T-cell (primary cell): ENCODE measurements around the gene ZFAND3. TPM values are rescaled to one million over a fixed set of nuclear protein-coding genes. Genes with fewer than 3 reads are reported as not detected.

ENCODE experiments used
- ATAC-seq, 4 experiments: fragments of 200-7000 bp in 3 of 4; fragments of 150-1000 bp in 1 of 4; cut with Tn5 transposase; replicated peaks in 1 of 4; 1 replicate in 3 of 4; 2 replicates in 1 of 4; pipeline ENCODE4 v1.10.0; 2021; ENCODE audit warnings: moderate library complexity in 3 of 4, mild to moderate bottlenecking in 2 of 4, moderate number of reproducible peaks in 1 of 4
- CTCF ChIA-PET, 2 donors: fragments of 300-600 bp; sonication (Branson Sonifier 250); formaldehyde crosslinking; loops; one replicate each; lab custom pipeline; 2022; ENCODE audit warnings: antibody characterized with exemption in 2 of 2; lab: Charles Lee
- POLR2A ChIA-PET, 2 donors: fragments of 300-600 bp; sonication (Branson Sonifier 250); formaldehyde crosslinking; loops; one replicate each; lab custom pipeline; 2022; ENCODE audit warnings: antibody characterized with exemption in 2 of 2; lab: Charles Lee
- DNase-seq, 35 experiments: peaks; one replicate each; pipeline versions ENCODE4 v3.0.0 to v3.0.0-alpha.2; 2013 to 2023
- H3K27ac ChIP-seq: one replicate; pipeline ENCODE4 v1.5.1; 2013; ENCODE audit warnings: low read length
- H3K27me3 ChIP-seq, 2 experiments: replicated peaks in 1 of 2; 1 replicate in 1 of 2; 2 replicates in 1 of 2; pipeline versions ENCODE4 v1.6.1 to v1.7.0; 2013; ENCODE audit warnings: low read length in 1 of 2, mixed read lengths in 1 of 2; ENCODE audit not compliant: control insufficient read depth in 2 of 2, insufficient read depth in 2 of 2; ENCODE audit errors: extremely low read depth in 1 of 2
- H3K36me3 ChIP-seq, 2 donors: 1 replicate in 1 of 2; 2 replicates in 1 of 2; pipeline versions ENCODE4 v1.6.1 to v1.7.0; 2013; ENCODE audit warnings: low read length in 1 of 2; ENCODE audit not compliant: control insufficient read depth in 2 of 2, insufficient read depth in 1 of 2; ENCODE audit errors: extremely low read depth in 1 of 2
- H3K4me1 ChIP-seq, 2 experiments: 1 replicate in 1 of 2; 2 replicates in 1 of 2; pipeline versions ENCODE4 v1.6.1 to v1.7.0; 2013; ENCODE audit warnings: low read length in 2 of 2, mixed read lengths in 1 of 2; ENCODE audit not compliant: insufficient read depth in 2 of 2, control insufficient read depth in 1 of 2; ENCODE audit errors: extremely low read depth in 1 of 2
- H3K4me3 ChIP-seq, 2 donors: 1 replicate in 1 of 2; 2 replicates in 1 of 2; pipeline versions ENCODE4 v1.5.1 to v1.7.0; 2013; ENCODE audit warnings: mild to moderate bottlenecking in 2 of 2, low read length in 1 of 2, moderate library complexity in 1 of 2; ENCODE audit not compliant: control insufficient read depth in 1 of 2; ENCODE audit errors: extremely low read depth in 1 of 2
- H3K9me3 ChIP-seq: 2 replicates; pipeline ENCODE4 v1.7.0; 2013
- H3K27ac Mint-ChIP-seq, 2 donors: one replicate each; pipeline ENCODE4 v1.8.0; 2020 to 2021; ENCODE audit warnings: mild to moderate bottlenecking in 2 of 2, mixed read lengths in 2 of 2
- H3K27me3 Mint-ChIP-seq, 2 donors: one replicate each; pipeline ENCODE4 v1.8.0; 2021 to 2022; ENCODE audit warnings: mixed read lengths in 2 of 2
- H3K36me3 Mint-ChIP-seq: one replicate; pipeline ENCODE4 v1.8.0; 2021; ENCODE audit warnings: mixed read lengths
- H3K4me1 Mint-ChIP-seq, 3 donors: one replicate each; pipeline ENCODE4 v1.8.0; 2020 to 2022; ENCODE audit warnings: mixed read lengths in 3 of 3, mild to moderate bottlenecking in 1 of 3
- H3K4me3 Mint-ChIP-seq, 3 donors: one replicate each; pipeline ENCODE4 v1.8.0; 2020 to 2022; ENCODE audit warnings: mild to moderate bottlenecking in 3 of 3, mixed read lengths in 3 of 3, moderate library complexity in 3 of 3
- H3K9me3 Mint-ChIP-seq, 3 donors: one replicate each; pipeline ENCODE4 v1.8.0; 2020 to 2022; ENCODE audit warnings: mixed read lengths in 3 of 3
- WGBS: methylation state at CpG from one replicate; pipeline ENCODE4 v1.1.5; 2013; ENCODE audit warnings: missing lambda C conversion rate; ENCODE audit not compliant: insufficient coverage; 5-methylcytosine and 5-hydroxymethylcytosine counted together
- total RNA-seq, 35 experiments: library from RNA in 6 of 35; stranded (reverse) in 6 of 35; fragments of 120-200 nt in 1 of 35; gene quantifications; one replicate each; pipeline versions ENCODE4 v1.2.1 to v1.2.4 and lab custom pipeline; 2013 to 2026

ZFAND3 gene
- total RNA-seq, 5 donors from 2014 or later (not counting 1 experiment from before 2014, with no cell fraction given) = 35.6 to 59.3 (median 36.4) TPM

DNA sequence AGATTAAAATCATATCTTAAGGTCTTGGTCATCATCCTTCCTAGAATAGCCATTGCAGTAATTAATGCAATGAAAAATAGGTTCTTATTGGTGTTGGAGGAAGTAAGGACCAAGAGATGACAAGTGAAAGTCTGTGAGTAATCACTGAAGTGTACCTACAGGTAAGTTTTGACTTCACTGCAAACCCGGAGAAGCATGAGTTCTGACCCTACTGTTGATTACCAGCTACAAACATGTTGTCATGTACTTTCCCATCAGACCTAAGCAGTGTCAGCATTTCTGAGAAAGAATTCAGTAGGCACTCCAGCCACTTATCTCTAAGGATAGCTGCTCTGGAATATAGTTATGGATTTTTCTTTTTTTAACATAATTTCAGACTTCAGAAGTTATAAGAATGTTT, 280.9 kb downstream of the ZFAND3 start:
- CTCF ChIA-PET = interaction anchor here in 1 of 2 donors (0.7 kb wide), 1 partner anchor 842 kb away, joined by 3 read pairs; no protein-coding TSS in a partner anchor
- 60% methylated on average over 1 of the region's 1 CpG for WGBS
- no peaks in the 10 kb centered on the region for H3K27me3 Mint-ChIP-seq

DNA sequence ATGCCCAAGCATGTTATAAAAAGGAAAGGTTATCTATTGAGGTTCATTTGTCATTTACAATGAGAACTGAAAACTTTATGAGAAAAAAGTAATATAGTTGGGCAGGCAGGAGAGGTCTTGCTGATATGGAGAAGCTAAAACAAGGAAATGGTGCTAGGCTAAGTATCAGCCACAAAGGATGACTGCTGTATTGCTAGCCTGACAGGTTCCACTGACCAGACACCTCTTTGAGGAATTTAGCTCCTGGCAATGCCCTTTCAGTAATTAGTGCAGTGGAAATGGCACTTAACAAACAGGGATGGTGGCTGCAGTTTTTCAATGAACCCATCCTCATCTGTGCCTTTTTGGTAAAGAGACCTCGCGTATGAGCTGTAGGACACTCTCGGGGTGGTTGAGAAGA, 284.4 kb downstream of the ZFAND3 start:
- H3K27ac Mint-ChIP-seq = no peak overlapping the region
- Histone ChIP-seq H3K36me3 (peaks cover 0 to 2% of the 10 kb centered on the region in 2 donors), H3K9me3 (no peaks in the 10 kb centered on the region), H3K4me3 (no peak overlapping the region), H3K4me1 (no peaks in the 10 kb centered on the region), H3K27ac (no peak overlapping the region), H3K27me3 (no peaks in the 10 kb centered on the region)
- ChIA-PET CTCF (no interaction called here), POLR2A (no interaction called here)
- H3K27me3 Mint-ChIP-seq = no peaks in the 10 kb centered on the region
- H3K4me3 Mint-ChIP-seq = no peak overlapping the region
- no peak for DNase-seq
- ATAC-seq = no peak
- peaks cover 53% of the 10 kb centered on the region for H3K36me3 Mint-ChIP-seq
- no peaks in the 10 kb centered on the region for H3K9me3 Mint-ChIP-seq
- WGBS = no CpG with 5 or more reads among the region's 3 CpGs
- peaks cover 5 to 31% (median 7%) of the 10 kb centered on the region in 3 donors for H3K4me1 Mint-ChIP-seq

More for the DNA sequence above, 280.9 kb downstream of the ZFAND3 start:
- Histone ChIP-seq H3K27me3 (no peaks in the 10 kb centered on the region), H3K4me3 (no peak overlapping the region), H3K36me3 (peaks cover 0 to 2% of the 10 kb centered on the region in 2 donors), H3K4me1 (no peaks in the 10 kb centered on the region), H3K27ac (no peak overlapping the region), H3K9me3 (no peaks in the 10 kb centered on the region)
- no peak for ATAC-seq
- no peak for DNase-seq
- H3K9me3 Mint-ChIP-seq = no peaks in the 10 kb centered on the region
- H3K36me3 Mint-ChIP-seq = peaks cover 36% of the 10 kb centered on the region
- POLR2A ChIA-PET = interaction anchor here in 1 of 2 donors (0.6 kb wide), 1 partner anchor 338 kb away, joined by 11 read pairs; no protein-coding TSS in a partner anchor
- H3K4me3 Mint-ChIP-seq = no peak overlapping the region
- H3K27ac Mint-ChIP-seq = no peak overlapping the region
- peaks cover 12 to 15% (median 13%) of the 10 kb centered on the region in 3 donors for H3K4me1 Mint-ChIP-seq

DNA sequence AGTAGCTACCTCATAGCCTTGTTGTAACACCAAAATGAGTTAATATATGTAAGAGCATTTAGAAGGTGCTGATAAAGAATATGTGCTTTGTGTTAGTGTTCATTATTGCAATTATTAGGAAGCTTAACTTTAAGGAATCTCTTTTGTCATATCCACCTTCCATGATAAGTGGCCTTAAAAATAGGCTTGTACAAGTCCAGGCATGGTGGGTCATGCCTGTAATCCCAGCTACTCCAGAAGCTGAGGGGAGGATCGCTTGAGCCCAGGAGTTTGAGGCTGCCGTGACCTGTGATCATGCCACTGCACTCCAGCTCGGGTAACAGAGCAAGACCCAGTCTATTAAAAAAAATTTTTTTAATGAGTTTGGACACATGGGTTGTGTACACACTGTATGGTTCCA, 285.5 kb downstream of the ZFAND3 start:
- ChIA-PET CTCF (no interaction called here), POLR2A (no interaction called here)
- WGBS = 100% methylated on average over 3 of the region's 3 CpGs
- H3K4me3 Mint-ChIP-seq = no peak overlapping the region
- H3K9me3 Mint-ChIP-seq = no peaks in the 10 kb centered on the region
- Histone ChIP-seq H3K27me3 (no peaks in the 10 kb centered on the region), H3K9me3 (no peaks in the 10 kb centered on the region), H3K4me3 (no peak overlapping the region), H3K27ac (no peak overlapping the region), H3K36me3 (peaks cover 0 to 2% of the 10 kb centered on the region in 2 donors), H3K4me1 (no peaks in the 10 kb centered on the region)
- no peaks in the 10 kb centered on the region for H3K27me3 Mint-ChIP-seq
- no peak for ATAC-seq
- H3K36me3 Mint-ChIP-seq = peaks cover 53% of the 10 kb centered on the region
- DNase-seq = no peak
- no peak overlapping the region for H3K27ac Mint-ChIP-seq
- H3K4me1 Mint-ChIP-seq = peaks cover 12 to 31% (median 16%) of the 10 kb centered on the region in 3 donors

DNA sequence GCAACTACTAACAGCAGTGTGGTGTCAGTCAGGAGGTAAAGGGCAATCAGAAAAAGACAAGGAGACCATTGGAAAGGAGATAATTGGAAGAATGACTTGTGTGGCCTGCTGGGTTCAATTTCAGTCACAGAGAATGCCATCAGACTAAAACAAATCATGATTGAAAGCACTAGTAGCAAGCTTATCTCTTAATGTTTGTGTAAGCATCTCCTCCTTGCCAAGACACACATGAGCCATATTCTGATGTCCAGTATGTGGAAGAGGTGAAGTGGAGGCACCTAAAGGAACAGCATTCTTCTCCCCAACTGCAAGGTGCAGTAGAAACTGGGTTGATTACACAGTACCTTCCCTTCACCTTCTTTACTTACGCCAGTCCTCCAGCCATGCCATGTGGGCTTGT, 287.5 kb downstream of the ZFAND3 start:
- no peaks in the 10 kb centered on the region for H3K27me3 ChIP-seq
- ATAC-seq (no peak), DNase-seq (no peak)
- Mint-ChIP-seq H3K27me3 (no peaks in the 10 kb centered on the region), H3K4me3 (no peak overlapping the region), H3K9me3 (no peaks in the 10 kb centered on the region), H3K36me3 (peaks cover 40% of the 10 kb centered on the region), H3K27ac (no peak overlapping the region), H3K4me1 (peaks cover 21 to 41% (median 26%) of the 10 kb centered on the region in 3 donors)
- no peaks in the 10 kb centered on the region for H3K4me1 ChIP-seq
- ChIA-PET CTCF (no interaction called here), POLR2A (no interaction called here)
- H3K27ac ChIP-seq = no peak overlapping the region
- H3K4me3 ChIP-seq = no peak overlapping the region
- no CpG with 5 or more reads among the region's 1 CpG for WGBS
- H3K36me3 ChIP-seq = peaks cover 0 to 2% of the 10 kb centered on the region in 2 donors
- no peaks in the 10 kb centered on the region for H3K9me3 ChIP-seq

DNA sequence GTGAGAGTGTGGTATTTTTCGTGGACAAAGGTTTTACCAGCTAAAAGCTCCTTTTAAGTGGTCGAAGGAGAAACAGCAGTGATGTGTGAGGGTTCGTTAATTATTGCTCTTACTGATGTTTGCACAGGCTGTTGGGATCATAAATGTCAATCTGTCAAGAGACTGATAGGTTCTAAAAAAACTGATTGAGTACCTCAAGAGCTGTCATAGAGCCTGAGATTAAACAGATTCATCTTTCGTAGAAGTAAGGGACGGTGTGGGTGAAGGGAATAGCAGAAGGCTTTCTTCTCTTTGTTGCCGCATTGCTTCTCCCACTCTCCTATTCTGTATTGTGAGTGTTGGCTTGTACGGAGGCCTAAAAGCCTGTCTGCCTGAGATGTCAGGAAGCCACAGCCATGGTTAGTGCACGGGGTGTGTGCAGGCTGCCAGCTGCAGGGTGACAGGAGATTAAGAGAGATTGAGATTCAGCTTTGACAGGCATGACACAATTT, 291.0 kb downstream of the ZFAND3 start:
- 67% methylated on average over 4 of the region's 8 CpGs for WGBS
- Histone ChIP-seq H3K27me3 (no peaks in the 10 kb centered on the region), H3K36me3 (no peaks in the 10 kb centered on the region), H3K4me3 (no peak overlapping the region), H3K9me3 (no peaks in the 10 kb centered on the region), H3K4me1 (no peaks in the 10 kb centered on the region), H3K27ac (no peak overlapping the region)
- H3K27ac Mint-ChIP-seq = no peak overlapping the region
- no peak for DNase-seq
- ChIA-PET POLR2A (no interaction called here), CTCF (interaction anchor here in 1 of 2 donors (0.7 kb wide), 1 partner anchor 9 kb away, joined by 3 read pairs; no protein-coding TSS in a partner anchor)
- no peak for ATAC-seq
- H3K4me1 Mint-ChIP-seq = peaks cover 19 to 44% (median 39%) of the 10 kb centered on the region in 3 donors
- no peaks in the 10 kb centered on the region for H3K27me3 Mint-ChIP-seq
- H3K9me3 Mint-ChIP-seq = no peaks in the 10 kb centered on the region
- H3K4me3 Mint-ChIP-seq = no peak overlapping the region
- peaks cover 23% of the 10 kb centered on the region for H3K36me3 Mint-ChIP-seq

DNA sequence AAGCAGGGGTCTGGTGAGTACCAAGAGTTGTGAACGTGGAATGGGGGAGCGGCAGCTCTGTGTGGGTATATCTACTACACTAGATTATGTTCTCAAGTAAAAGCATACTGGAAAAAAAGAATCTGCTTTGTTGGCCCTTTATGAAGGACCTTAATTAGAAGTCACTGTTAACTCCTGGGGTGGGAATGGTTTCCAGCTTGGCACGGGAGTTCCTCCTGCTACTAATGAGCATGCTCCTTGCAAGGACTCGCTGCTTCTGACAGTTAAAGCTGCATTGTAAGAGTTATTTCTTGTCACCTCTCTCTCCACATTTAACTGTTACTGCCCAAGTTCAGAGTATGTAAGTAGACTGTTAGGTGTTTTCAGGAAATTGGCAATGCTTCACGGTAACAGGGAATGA, 292.7 kb downstream of the ZFAND3 start:
- Mint-ChIP-seq H3K4me1 (peaks cover 19 to 41% (median 38%) of the 10 kb centered on the region in 3 donors), H3K36me3 (peaks cover 20% of the 10 kb centered on the region), H3K27ac (no peak overlapping the region), H3K4me3 (no peak overlapping the region), H3K27me3 (no peaks in the 10 kb centered on the region), H3K9me3 (no peaks in the 10 kb centered on the region)
- POLR2A ChIA-PET = no interaction called here
- WGBS = no CpG with 5 or more reads among the region's 5 CpGs
- Histone ChIP-seq H3K27ac (no peak overlapping the region), H3K4me3 (no peak overlapping the region), H3K27me3 (no peaks in the 10 kb centered on the region), H3K36me3 (peaks cover 0 to 11% of the 10 kb centered on the region in 2 donors), H3K9me3 (no peaks in the 10 kb centered on the region), H3K4me1 (no peaks in the 10 kb centered on the region)
- DNase-seq (no peak), ATAC-seq (no peak)
- CTCF ChIA-PET = no interaction called here
